ENCODE results near the gene PCGF1.

PCGF1 gene

GRCh38 chr2:74527741-74528140 lies 20.2 kb upstream of the PCGF1 start:
- ChIA-PET CTCF (no interaction called here), POLR2A (ENCODE audit: low non-redundant PET) (no interaction called here)
- TF ChIP-seq CTCF (conservative IDR thresholded peaks at IDR 0.05; ENCODE audit: low read depth) = no peak
- H3K27ac ChIP-seq = no peak overlapping the region
- no peak for DNase-seq (ENCODE audit: low spot score)

GRCh38 chr2:74526649-74527230 lies 19.2 kb upstream of the PCGF1 start:
- no peak for TF ChIP-seq CTCF (conservative IDR thresholded peaks at IDR 0.05; ENCODE audit: low read depth)
- no peak for DNase-seq (ENCODE audit: low spot score)
- CTCF ChIA-PET = interaction anchor here (0.9 kb wide), 1 partner anchor 20 kb away, joined by 5 read pairs; no protein-coding TSS in a partner anchor
- peak overlapping the region; percentile 49 for H3K27ac ChIP-seq
- POLR2A ChIA-PET (ENCODE audit: low non-redundant PET) = no interaction called here

GRCh38 chr2:74525717-74526648 lies 18.5 kb upstream of the PCGF1 start, which contains the start of gene DQX1:
Gene DQX1, minus strand, starts transcription at chr2:74526231. Its CDS starts 502 bp downstream, at chr2:74525729.
- peak; percentile 79 for DNase-seq (ENCODE audit: low spot score)
- ChIA-PET CTCF (interaction anchor here (0.9 kb wide), 1 partner anchor 20 kb away, joined by 5 read pairs; no protein-coding TSS in a partner anchor), POLR2A (ENCODE audit: low non-redundant PET) (no interaction called here)
- no peak for TF ChIP-seq CTCF (conservative IDR thresholded peaks at IDR 0.05; ENCODE audit: low read depth)
- H3K27ac ChIP-seq = peak within 1 kb of the TSS; percentile 49

- no peak for TF ChIP-seq CTCF (conservative IDR thresholded peaks at IDR 0.05; ENCODE audit: low read depth)
- peak overlapping the region; percentile 3; the same call in 1 of the 2 replicates for H3K27ac ChIP-seq
- POLR2A ChIA-PET (ENCODE audit: low non-redundant PET) = no interaction called here
- CTCF ChIA-PET = no interaction called here
- DNase-seq (ENCODE audit: low spot score) = no peak
Observed at GRCh38 chr2:74524955-74525716, 17.6 kb upstream of the PCGF1 start.

GRCh38 chr2:74524005-74524404 lies 16.5 kb upstream of the PCGF1 start:
- POLR2A ChIA-PET (ENCODE audit: low non-redundant PET) = no interaction called here
- CTCF ChIA-PET = no interaction called here
- no peak overlapping the region for H3K27ac ChIP-seq
- DNase-seq (ENCODE audit: low spot score) = no peak
- no peak for TF ChIP-seq CTCF (conservative IDR thresholded peaks at IDR 0.05; ENCODE audit: low read depth)

- TF ChIP-seq CTCF (conservative IDR thresholded peaks at IDR 0.05; ENCODE audit: low read depth) = no peak
- POLR2A ChIA-PET (ENCODE audit: low non-redundant PET) = no interaction called here
- CTCF ChIA-PET = interaction anchor here (1.0 kb wide), 1 partner anchor 16 kb away, joined by 3 read pairs; no protein-coding TSS in a partner anchor
- no peak for DNase-seq (ENCODE audit: low spot score)
- H3K27ac ChIP-seq = no peak overlapping the region
Observed at GRCh38 chr2:74522516-74522915, 15.0 kb upstream of the PCGF1 start.

All from RWPE1 (cell line).